ENCODE results near the gene SPATA33. TPM values are rescaled to one million over a fixed set of nuclear protein-coding genes. Genes with fewer than 3 reads are reported as not detected.

The SPATA33 gene
- total RNA-seq, 4 donors from 2014 or later, result 6.0 to 8.9 (median 7.5) TPM

DNA sequence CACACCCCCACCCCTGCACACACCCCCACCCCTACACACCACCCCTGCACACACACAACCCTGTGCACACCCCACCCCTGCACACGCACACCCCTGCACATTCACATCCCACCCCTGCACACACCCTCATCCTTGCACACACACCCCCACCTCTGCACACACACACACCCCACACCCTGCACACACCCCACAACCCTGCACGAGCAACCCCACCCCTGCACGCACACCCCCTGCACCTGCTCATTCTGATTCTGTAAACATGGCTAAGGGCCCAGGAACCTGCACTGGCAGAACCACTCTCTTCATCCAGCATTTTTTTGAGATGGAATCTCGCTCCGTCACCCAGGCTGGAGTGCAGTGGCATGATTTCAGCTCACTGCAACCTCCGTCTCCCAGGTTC, 18.3 kb upstream of the SPATA33 start:
- no peak for TF ChIP-seq POLR2A (IDR thresholded peaks at IDR 0.05)
- TF ChIP-seq, protein P1, sequence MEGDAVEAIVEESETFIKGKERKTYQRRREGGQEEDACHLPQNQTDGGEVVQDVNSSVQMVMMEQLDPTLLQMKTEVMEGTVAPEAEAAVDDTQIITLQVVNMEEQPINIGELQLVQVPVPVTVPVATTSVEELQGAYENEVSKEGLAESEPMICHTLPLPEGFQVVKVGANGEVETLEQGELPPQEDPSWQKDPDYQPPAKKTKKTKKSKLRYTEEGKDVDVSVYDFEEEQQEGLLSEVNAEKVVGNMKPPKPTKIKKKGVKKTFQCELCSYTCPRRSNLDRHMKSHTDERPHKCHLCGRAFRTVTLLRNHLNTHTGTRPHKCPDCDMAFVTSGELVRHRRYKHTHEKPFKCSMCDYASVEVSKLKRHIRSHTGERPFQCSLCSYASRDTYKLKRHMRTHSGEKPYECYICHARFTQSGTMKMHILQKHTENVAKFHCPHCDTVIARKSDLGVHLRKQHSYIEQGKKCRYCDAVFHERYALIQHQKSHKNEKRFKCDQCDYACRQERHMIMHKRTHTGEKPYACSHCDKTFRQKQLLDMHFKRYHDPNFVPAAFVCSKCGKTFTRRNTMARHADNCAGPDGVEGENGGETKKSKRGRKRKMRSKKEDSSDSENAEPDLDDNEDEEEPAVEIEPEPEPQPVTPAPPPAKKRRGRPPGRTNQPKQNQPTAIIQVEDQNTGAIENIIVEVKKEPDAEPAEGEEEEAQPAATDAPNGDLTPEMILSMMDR (IDR thresholded peaks at IDR 0.05), result no peak

GRCh38 chr16:89641458-89642119, 16.0 kb upstream of the SPATA33 start:
- WGBS, 2 donors, result 27 to 32% methylated on average over 9 to 13 of the region's 14 CpGs
- peaks cover 19 to 21% of the 10 kb centered on the region in 2 donors for H3K36me3 ChIP-seq
- peaks cover 0 to 10% of the 10 kb centered on the region in 2 donors for H3K4me1 ChIP-seq
- no peak for DNase-seq
- no peaks in the 10 kb centered on the region for H3K27me3 ChIP-seq
- no peaks in the 10 kb centered on the region for H3K9me3 ChIP-seq
- no peak overlapping the region for H3K4me3 ChIP-seq (replicated peaks in 1 of 3)
- no peak overlapping the region for H3K27ac ChIP-seq
- no peak for TF ChIP-seq POLR2A (IDR thresholded peaks at IDR 0.05)
- TF ChIP-seq, protein P1 (IDR thresholded peaks at IDR 0.05), result peak in 3 of 6 experiments; percentile 3 to 13 (median 4)
- intact Hi-C loops (cut with DNase I), result no loop called here

More for the DNA sequence above, 18.3 kb upstream of the SPATA33 start:
- 60 to 61% methylated on average over 6 of the region's 6 CpGs for WGBS, 2 donors
- DNase-seq, result no peak
- Histone ChIP-seq H3K4me3 (replicated peaks in 1 of 3) (no peak overlapping the region), H3K9me3 (no peaks in the 10 kb centered on the region), H3K27ac (no peak overlapping the region), H3K4me1 (peaks cover 0 to 10% of the 10 kb centered on the region in 2 donors), H3K27me3 (no peaks in the 10 kb centered on the region), H3K36me3 (no peaks in the 10 kb centered on the region)
- intact Hi-C loops (cut with DNase I), result no loop called here

GRCh38 chr16:89642574-89642973, 15.1 kb upstream of the SPATA33 start:
- intact Hi-C loops (cut with DNase I), result no loop called here
- no peak overlapping the region for H3K4me3 ChIP-seq (replicated peaks in 1 of 3)

DNA sequence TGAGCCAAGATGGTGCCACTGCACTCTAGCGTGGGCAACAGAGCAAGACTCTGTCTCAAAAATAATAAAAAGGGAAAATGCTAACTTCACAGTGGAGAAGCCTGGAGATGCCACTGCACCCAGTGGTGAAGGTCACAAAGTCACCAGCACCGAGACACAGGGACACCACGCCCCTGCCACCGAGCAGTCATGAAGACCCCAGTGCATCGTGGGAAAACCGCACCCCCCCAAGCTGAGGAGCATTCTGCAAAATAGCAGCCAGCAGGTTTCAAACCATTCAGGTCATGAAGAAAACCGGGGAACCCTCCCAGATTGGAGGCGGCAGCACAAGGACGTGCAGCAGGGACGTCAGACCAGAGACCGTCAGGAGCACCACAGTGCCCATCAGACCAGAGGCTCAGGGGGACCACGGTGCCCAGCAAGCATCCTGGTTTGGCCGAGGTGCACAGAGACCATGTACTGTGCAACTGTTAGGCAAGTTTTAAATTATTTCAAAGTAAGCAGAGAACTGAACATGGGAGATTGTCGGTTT, 13.8 kb upstream of the SPATA33 start:
- no peak for TF ChIP-seq POLR2A (IDR thresholded peaks at IDR 0.05)
- TF ChIP-seq, protein P1 (IDR thresholded peaks at IDR 0.05), result no peak
- H3K27me3 ChIP-seq, result no peaks in the 10 kb centered on the region
- intact Hi-C loops (cut with DNase I), result no loop called here
- H3K4me3 ChIP-seq (replicated peaks in 1 of 3), result no peak overlapping the region
- H3K9me3 ChIP-seq, result no peaks in the 10 kb centered on the region
- WGBS, 2 donors, result 83 to 94% methylated on average over 14 of the region's 14 CpGs
- H3K36me3 ChIP-seq, result peaks cover 27 to 29% of the 10 kb centered on the region in 2 donors
- DNase-seq, result no peak
- no peak overlapping the region for H3K27ac ChIP-seq
- H3K4me1 ChIP-seq, result peaks cover 0 to 10% of the 10 kb centered on the region in 2 donors

More at GRCh38 chr16:89642574-89642973, 15.1 kb upstream of the SPATA33 start:
- no peak for DNase-seq
- Histone ChIP-seq H3K9me3 (no peaks in the 10 kb centered on the region), H3K27me3 (no peaks in the 10 kb centered on the region), H3K36me3 (peaks cover 27 to 29% of the 10 kb centered on the region in 2 donors), H3K4me1 (peaks cover 0 to 10% of the 10 kb centered on the region in 2 donors), H3K27ac (no peak overlapping the region)
- 80 to 87% methylated on average over 10 to 13 of the region's 13 CpGs for WGBS, 2 donors
- no peak for TF ChIP-seq POLR2A (IDR thresholded peaks at IDR 0.05)
- TF ChIP-seq, protein P1 (IDR thresholded peaks at IDR 0.05), result no peak

GRCh38 chr16:89645122-89645521, 12.5 kb upstream of the SPATA33 start:
- Histone ChIP-seq H3K27me3 (no peaks in the 10 kb centered on the region), H3K27ac (no peak overlapping the region), H3K4me1 (peaks cover 0 to 10% of the 10 kb centered on the region in 2 donors), H3K4me3 (replicated peaks in 1 of 3) (no peak overlapping the region), H3K9me3 (no peaks in the 10 kb centered on the region), H3K36me3 (peaks cover 27 to 29% of the 10 kb centered on the region in 2 donors)
- 92 to 94% methylated on average over 9 to 11 of the region's 11 CpGs for WGBS, 2 donors
- TF ChIP-seq, protein P1 (IDR thresholded peaks at IDR 0.05), result no peak
- TF ChIP-seq POLR2A (IDR thresholded peaks at IDR 0.05), result no peak
- intact Hi-C loops (cut with DNase I), result no loop called here
- no peak for DNase-seq
